HG03565 (cell line): ENCODE measurements around the gene PHOX2A.

Experiments used
- ATAC-seq: cut with Tn5 transposase; IDR thresholded peaks from one replicate; pipeline ENCODE4 v1.9.1; 2021; ENCODE audit warnings: mild to moderate bottlenecking, moderate library complexity; ENCODE audit not compliant: unreplicated experiment

Gene PHOX2A

GRCh38 chr11:72235351-72236057 is 8.5 kb downstream of the PHOX2A start:
- ATAC-seq, result no peak

- no peak for ATAC-seq
Observed at GRCh38 chr11:72234920-72235319, 9.1 kb downstream of the PHOX2A start.

- no peak for ATAC-seq
Observed at GRCh38 chr11:72234514-72234830, 9.5 kb downstream of the PHOX2A start.

- no peak for ATAC-seq
Observed at GRCh38 chr11:72233773-72234513, 10.0 kb downstream of the PHOX2A start.

- no peak for ATAC-seq
Observed at GRCh38 chr11:72233056-72233772, 10.8 kb downstream of the PHOX2A start.

- no peak for ATAC-seq
Observed at GRCh38 chr11:72232260-72233055, 11.5 kb downstream of the PHOX2A start.

GRCh38 chr11:72231396-72232259 is 12.3 kb downstream of the PHOX2A start:
- no peak for ATAC-seq

GRCh38 chr11:72230764-72231365 is 13.1 kb downstream of the PHOX2A start:
- ATAC-seq, result no peak

- ATAC-seq, result no peak
Observed at GRCh38 chr11:72229925-72230763, 13.8 kb downstream of the PHOX2A start.

GRCh38 chr11:72229336-72229924 is 14.5 kb downstream of the PHOX2A start:
- no peak for ATAC-seq

- ATAC-seq, result no peak
Observed at GRCh38 chr11:72228844-72229231, 15.1 kb downstream of the PHOX2A start.

- no peak for ATAC-seq
Observed at GRCh38 chr11:72228229-72228843, 15.6 kb downstream of the PHOX2A start.

GRCh38 chr11:72227316-72228228 is 16.4 kb downstream of the PHOX2A start:
- no peak for ATAC-seq

- ATAC-seq, result no peak
Observed at GRCh38 chr11:72226701-72227100, 17.3 kb downstream of the PHOX2A start.

- no peak for ATAC-seq
Observed at GRCh38 chr11:72225411-72225951, 18.5 kb downstream of the PHOX2A start.

- ATAC-seq, result no peak
Observed at GRCh38 chr11:72224564-72225410, 19.2 kb downstream of the PHOX2A start, which contains the start of gene INPPL1. INPPL1 (plus strand) TSS chr11:72224767; CDS start chr11:72224985, 218 bp downstream.
